ENCODE measurements around the gene BCLAF3.

GRCh38 chrX:20011608-20012007 is 20.7 kb upstream of the BCLAF3 start:
- TF ChIP-seq CTCF (conservative IDR thresholded peaks at IDR 0.05) = no peak
- no peak for TF ChIP-seq EZH2 (IDR thresholded peaks at IDR 0.05; ENCODE audit: low read depth)

Measured in PC-9 (cell line).